Progenitor cell of endocrine pancreas (in vitro differentiated cells): ENCODE data around the gene CDH4. TPM values are rescaled to one million over a fixed set of nuclear protein-coding genes. Genes with fewer than 3 reads are reported as not detected.

ENCODE experiments used
- DNase-seq: peaks from one replicate; pipeline ENCODE4 v3.0.0; 2021; ENCODE audit warnings: low spot score; ENCODE audit not compliant: unreplicated experiment
- H3K27ac Mint-ChIP-seq: 2 replicates; pipeline ENCODE4 v1.8.0; 2021; ENCODE audit warnings: mild to moderate bottlenecking, moderate library complexity, mixed read lengths
- H3K27me3 Mint-ChIP-seq: 2 replicates; pipeline ENCODE4 v1.8.0; 2021; ENCODE audit warnings: mixed read lengths
- H3K36me3 Mint-ChIP-seq: 2 replicates; pipeline ENCODE4 v1.8.0; 2022; ENCODE audit warnings: mixed read lengths; ENCODE audit not compliant: insufficient read depth
- H3K4me1 Mint-ChIP-seq: 2 replicates; pipeline ENCODE4 v1.8.0; 2021; ENCODE audit warnings: low read depth, mixed read lengths
- H3K4me3 Mint-ChIP-seq: 2 replicates; pipeline ENCODE4 v1.8.0; 2021; ENCODE audit warnings: low read depth, mild to moderate bottlenecking, moderate library complexity, mixed read lengths
- H3K9me3 Mint-ChIP-seq: 2 replicates; pipeline ENCODE4 v1.8.0; 2021; ENCODE audit warnings: low read depth, mixed read lengths
- CTCF ChIP-seq: fragments of 200-600 bp; sonication (generic); IDR thresholded peaks from one replicate; pipeline ENCODE4 v1.5.0; 2021; ENCODE audit warnings: antibody characterized with exemption, mild to moderate bottlenecking; ENCODE audit not compliant: unreplicated experiment
- total RNA-seq: library from RNA; stranded (reverse); gene quantifications from 2 replicates; pipeline ENCODE4 v1.2.1, GENCODE V29; 2021

The CDH4 gene
- total RNA-seq, 1 donor from 2014 or later: 0.43 TPM

GRCh38 chr20:61608275-61609085, 356.4 kb downstream of the CDH4 start:
- Mint-ChIP-seq H3K36me3 (no peaks in the 10 kb centered on the region), H3K4me1 (no peaks in the 10 kb centered on the region), H3K4me3 (no peak overlapping the region), H3K9me3 (peaks cover 6% of the 10 kb centered on the region), H3K27ac (no peak overlapping the region), H3K27me3 (peaks cover 22% of the 10 kb centered on the region)
- peak; percentile 77 for DNase-seq
- no peak for TF ChIP-seq CTCF

- peaks cover 26% of the 10 kb centered on the region for H3K27me3 Mint-ChIP-seq
- no peaks in the 10 kb centered on the region for H3K36me3 Mint-ChIP-seq
- no peak for DNase-seq
- no peak for TF ChIP-seq CTCF
- H3K27ac Mint-ChIP-seq: no peak overlapping the region
- H3K9me3 Mint-ChIP-seq: peaks cover 3% of the 10 kb centered on the region
- H3K4me1 Mint-ChIP-seq: peaks cover 4% of the 10 kb centered on the region
- no peak overlapping the region for H3K4me3 Mint-ChIP-seq
Observed at GRCh38 chr20:61609461-61609860, 357.4 kb downstream of the CDH4 start.

- Mint-ChIP-seq H3K27me3 (peaks cover 21% of the 10 kb centered on the region), H3K27ac (no peak overlapping the region)
- no peak for TF ChIP-seq CTCF
Observed at GRCh38 chr20:61611401-61612180, 359.5 kb downstream of the CDH4 start.

GRCh38 chr20:61613917-61614705, 362.1 kb downstream of the CDH4 start:
- peak overlapping the region; percentile 71 for H3K27ac Mint-ChIP-seq
- H3K27me3 Mint-ChIP-seq: peaks cover 18% of the 10 kb centered on the region
- H3K4me3 Mint-ChIP-seq: no peak overlapping the region
- TF ChIP-seq CTCF: no peak
- peaks cover 3% of the 10 kb centered on the region for H3K9me3 Mint-ChIP-seq
- no peaks in the 10 kb centered on the region for H3K36me3 Mint-ChIP-seq
- H3K4me1 Mint-ChIP-seq: peaks cover 4% of the 10 kb centered on the region
- DNase-seq: no peak

More at GRCh38 chr20:61611401-61612180, 359.5 kb downstream of the CDH4 start:
- no peak for DNase-seq
- Mint-ChIP-seq H3K4me1 (peaks cover 4% of the 10 kb centered on the region), H3K9me3 (peaks cover 3% of the 10 kb centered on the region), H3K36me3 (no peaks in the 10 kb centered on the region), H3K4me3 (no peak overlapping the region)

GRCh38 chr20:61614706-61615100, 362.6 kb downstream of the CDH4 start:
- no peak overlapping the region for H3K27ac Mint-ChIP-seq
- peaks cover 17% of the 10 kb centered on the region for H3K27me3 Mint-ChIP-seq
- peaks cover 3% of the 10 kb centered on the region for H3K9me3 Mint-ChIP-seq
- TF ChIP-seq CTCF: no peak
- H3K4me3 Mint-ChIP-seq: no peak overlapping the region
- H3K36me3 Mint-ChIP-seq: no peaks in the 10 kb centered on the region
- no peak for DNase-seq
- H3K4me1 Mint-ChIP-seq: peaks cover 4% of the 10 kb centered on the region
